Activated CD8-positive, alpha-beta T cell treated with anti-CD3 and anti-CD28 coated beads for 36 hours (primary cell): ENCODE results near the gene ZNF180. TPM values are rescaled to one million over a fixed set of nuclear protein-coding genes. Genes with fewer than 3 reads are reported as not detected.
"Not testable (repeated sequence)": the region's sequence is repeated elsewhere in the genome, so short reads cannot be mapped to it uniquely, and the experiment has no call there.

Source experiments
- ATAC-seq: fragments of 200-7000 bp; cut with Tn5 transposase; one replicate; pipeline ENCODE4 v1.10.0; 2021; ENCODE audit warnings: mild to moderate bottlenecking, moderate library complexity
- CTCF ChIA-PET: fragments of 350-600 bp; sonication (Branson Sonifier 250); formaldehyde crosslinking; loops from one replicate; lab custom pipeline; 2021; ENCODE audit warnings: antibody characterized with exemption; lab: Charles Lee
- POLR2A ChIA-PET: fragments of 350-600 bp; sonication (Branson Sonifier 250); formaldehyde crosslinking; loops from one replicate; lab custom pipeline; 2021; ENCODE audit warnings: antibody characterized with exemption; lab: Charles Lee
- DNase-seq: peaks from one replicate; pipeline ENCODE4 v3.0.0-alpha.2; 2020
- H3K27ac Mint-ChIP-seq: one replicate; pipeline ENCODE4 v1.8.0; 2021; ENCODE audit warnings: mild to moderate bottlenecking, mixed read lengths
- H3K27me3 Mint-ChIP-seq: one replicate; pipeline ENCODE4 v1.8.0; 2021; ENCODE audit warnings: mixed read lengths
- H3K36me3 Mint-ChIP-seq: one replicate; pipeline ENCODE4 v1.8.0; 2021; ENCODE audit warnings: low read depth, mixed read lengths
- H3K4me1 Mint-ChIP-seq: one replicate; pipeline ENCODE4 v1.8.0; 2021; ENCODE audit warnings: low read depth, mixed read lengths
- H3K4me3 Mint-ChIP-seq: one replicate; pipeline ENCODE4 v1.8.0; 2021; ENCODE audit warnings: mild to moderate bottlenecking, moderate library complexity, mixed read lengths
- H3K9me3 Mint-ChIP-seq: one replicate; pipeline ENCODE4 v1.8.0; 2021; ENCODE audit warnings: mixed read lengths
- intact Hi-C: fragments of 100-400 bp; cut with micrococcal nuclease; formaldehyde crosslinking; loops from one replicate; pipeline ENCODE4 v1.10.0; 2022
- total RNA-seq, 2 experiments: library from RNA; stranded (reverse); gene quantifications; one replicate each; pipeline ENCODE4 v1.2.3, GENCODE V29; 2021
- TF ChIP-seq, protein P1 (sequence below): fragments of 200-600 bp; IDR thresholded peaks from one replicate; pipeline ENCODE4 v1.8.0; 2022; ENCODE audit warnings: antibody characterized with exemption, mild to moderate bottlenecking

ZNF180 gene
- total RNA-seq, 2 experiments from 2014 or later = 8.1 to 8.6 TPM

DNA sequence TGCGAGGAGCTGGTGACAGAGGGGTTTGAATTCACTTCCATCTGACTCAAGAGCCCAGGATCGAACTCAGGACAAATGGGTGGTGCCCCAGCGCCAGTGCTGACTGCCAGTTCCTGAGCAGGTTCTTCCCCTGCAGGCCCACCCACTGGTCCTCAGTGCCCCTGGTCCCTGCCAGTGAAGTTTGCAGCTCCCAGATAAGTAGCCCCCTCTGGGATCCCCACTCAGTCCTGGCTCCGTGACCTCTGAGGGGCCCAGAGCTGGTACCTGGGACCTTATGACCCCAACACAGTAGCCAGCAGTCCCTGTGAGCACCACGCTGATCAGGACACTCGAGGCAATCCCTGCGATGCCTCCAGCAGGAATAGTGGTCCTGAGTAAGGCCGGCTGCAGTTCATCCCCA lies 40.4 kb upstream of the ZNF180 start:
- H3K27ac Mint-ChIP-seq = no peak overlapping the region
- ATAC-seq (no peak), DNase-seq (no peak)
- intact Hi-C loops = no loop called here
- TF ChIP-seq, protein P1, sequence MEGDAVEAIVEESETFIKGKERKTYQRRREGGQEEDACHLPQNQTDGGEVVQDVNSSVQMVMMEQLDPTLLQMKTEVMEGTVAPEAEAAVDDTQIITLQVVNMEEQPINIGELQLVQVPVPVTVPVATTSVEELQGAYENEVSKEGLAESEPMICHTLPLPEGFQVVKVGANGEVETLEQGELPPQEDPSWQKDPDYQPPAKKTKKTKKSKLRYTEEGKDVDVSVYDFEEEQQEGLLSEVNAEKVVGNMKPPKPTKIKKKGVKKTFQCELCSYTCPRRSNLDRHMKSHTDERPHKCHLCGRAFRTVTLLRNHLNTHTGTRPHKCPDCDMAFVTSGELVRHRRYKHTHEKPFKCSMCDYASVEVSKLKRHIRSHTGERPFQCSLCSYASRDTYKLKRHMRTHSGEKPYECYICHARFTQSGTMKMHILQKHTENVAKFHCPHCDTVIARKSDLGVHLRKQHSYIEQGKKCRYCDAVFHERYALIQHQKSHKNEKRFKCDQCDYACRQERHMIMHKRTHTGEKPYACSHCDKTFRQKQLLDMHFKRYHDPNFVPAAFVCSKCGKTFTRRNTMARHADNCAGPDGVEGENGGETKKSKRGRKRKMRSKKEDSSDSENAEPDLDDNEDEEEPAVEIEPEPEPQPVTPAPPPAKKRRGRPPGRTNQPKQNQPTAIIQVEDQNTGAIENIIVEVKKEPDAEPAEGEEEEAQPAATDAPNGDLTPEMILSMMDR = no peak
- POLR2A ChIA-PET = no interaction called here
- H3K4me3 Mint-ChIP-seq = no peak overlapping the region
- no peaks in the 10 kb centered on the region for H3K36me3 Mint-ChIP-seq
- peaks cover 19% of the 10 kb centered on the region for H3K27me3 Mint-ChIP-seq
- CTCF ChIA-PET = no interaction called here
- no peaks in the 10 kb centered on the region for H3K4me1 Mint-ChIP-seq
- peaks cover 16% of the 10 kb centered on the region for H3K9me3 Mint-ChIP-seq

- TF ChIP-seq, protein P1 = no peak
- Mint-ChIP-seq H3K4me1 (no peaks in the 10 kb centered on the region), H3K36me3 (no peaks in the 10 kb centered on the region), H3K27me3 (peaks cover 19% of the 10 kb centered on the region), H3K9me3 (peaks cover 17% of the 10 kb centered on the region), H3K4me3 (no peak overlapping the region), H3K27ac (no peak overlapping the region)
- ChIA-PET CTCF (no interaction called here), POLR2A (no interaction called here)
- intact Hi-C loops = no loop called here
- ATAC-seq (no peak), DNase-seq (no peak)
Measured at GRCh38 chr19:44539991-44540390, 39.7 kb upstream of the ZNF180 start.

- DNase-seq (no peak), ATAC-seq (no peak)
- Mint-ChIP-seq H3K36me3 (no peaks in the 10 kb centered on the region), H3K4me1 (no peaks in the 10 kb centered on the region), H3K27ac (no peak overlapping the region), H3K4me3 (no peak overlapping the region), H3K9me3 (peaks cover 17% of the 10 kb centered on the region), H3K27me3 (peaks cover 19% of the 10 kb centered on the region)
- CTCF ChIA-PET = interaction anchor here (0.9 kb wide), 1 partner anchor 32 kb away, joined by 3 read pairs; no protein-coding TSS in a partner anchor
- intact Hi-C loops = no loop called here
- TF ChIP-seq, protein P1 = no peak
- POLR2A ChIA-PET = no interaction called here
Measured at GRCh38 chr19:44539236-44539826, 39.0 kb upstream of the ZNF180 start.

DNA sequence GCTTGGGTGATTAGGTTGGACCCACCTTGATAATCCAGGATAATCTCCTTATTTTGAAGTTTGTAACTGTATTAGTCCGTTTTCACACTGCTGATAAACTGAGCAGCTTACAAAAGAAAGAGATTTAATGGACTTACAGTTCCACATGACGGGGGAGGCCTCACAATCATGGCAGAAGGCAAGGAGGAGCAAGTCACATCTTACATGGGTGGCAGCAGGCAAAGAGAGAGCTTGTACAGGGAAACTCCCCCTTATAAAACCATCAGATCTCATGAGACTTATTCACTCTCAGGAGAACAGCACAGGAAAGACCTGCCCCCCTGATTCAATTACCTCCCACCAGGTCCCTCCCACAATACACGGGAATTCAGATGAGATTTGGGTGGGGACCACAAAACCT lies 35.0 kb upstream of the ZNF180 start:
- POLR2A ChIA-PET, H3K36me3 Mint-ChIP-seq: not testable (repeated sequence)
- CTCF ChIA-PET = interaction anchor here (0.8 kb wide), 1 partner anchor 48 kb away, joined by 3 read pairs; no protein-coding TSS in a partner anchor

DNA sequence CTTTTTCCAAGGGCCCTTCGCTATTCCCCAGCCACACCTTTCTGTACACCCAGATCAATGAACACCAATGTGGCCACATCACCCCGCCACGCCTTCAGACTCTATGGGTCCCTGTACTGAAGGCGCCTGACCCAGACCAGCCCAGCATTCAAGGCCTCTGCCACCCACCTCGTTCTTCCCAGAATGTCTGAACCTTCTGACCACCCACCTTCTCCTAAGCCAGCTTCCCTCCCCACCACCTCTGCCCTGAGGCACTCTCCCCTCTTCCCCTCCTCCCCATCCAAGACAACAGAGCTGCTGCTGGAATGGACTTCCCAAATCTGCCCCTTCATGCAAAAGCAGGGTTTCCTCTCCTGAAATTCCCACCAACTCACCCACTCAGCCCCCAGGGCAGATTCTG lies 32.5 kb upstream of the ZNF180 start:
- intact Hi-C loops = no loop called here
- no peak for DNase-seq
- H3K9me3 Mint-ChIP-seq = peaks cover 15% of the 10 kb centered on the region

More for the DNA sequence above, 35.0 kb upstream of the ZNF180 start:
- intact Hi-C loops, H3K27ac Mint-ChIP-seq, DNase-seq, H3K4me1 Mint-ChIP-seq, H3K4me3 Mint-ChIP-seq, ATAC-seq: not testable (repeated sequence)
- peaks cover 12% of the 10 kb centered on the region for H3K9me3 Mint-ChIP-seq
- H3K27me3 Mint-ChIP-seq = peaks cover 14% of the 10 kb centered on the region

More for the DNA sequence above, 32.5 kb upstream of the ZNF180 start:
- Mint-ChIP-seq H3K27ac (no peak overlapping the region), H3K36me3 (no peaks in the 10 kb centered on the region), H3K27me3 (peaks cover 11% of the 10 kb centered on the region), H3K4me1 (no peaks in the 10 kb centered on the region), H3K4me3 (no peak overlapping the region)
- TF ChIP-seq, protein P1 = no peak
- ATAC-seq = no peak
- POLR2A ChIA-PET = no interaction called here
- CTCF ChIA-PET = no interaction called here
